GM18858 (cell line): ENCODE measurements around the gene C6orf47.
"Not testable (repeated sequence)": the region's sequence is repeated elsewhere in the genome, so short reads cannot be mapped to it uniquely, and the experiment has no call there.

ENCODE experiments used
- ATAC-seq: cut with Tn5 transposase; IDR thresholded peaks from one replicate; pipeline ENCODE4 v1.9.1; 2021; ENCODE audit not compliant: unreplicated experiment

Gene C6orf47, protein sequence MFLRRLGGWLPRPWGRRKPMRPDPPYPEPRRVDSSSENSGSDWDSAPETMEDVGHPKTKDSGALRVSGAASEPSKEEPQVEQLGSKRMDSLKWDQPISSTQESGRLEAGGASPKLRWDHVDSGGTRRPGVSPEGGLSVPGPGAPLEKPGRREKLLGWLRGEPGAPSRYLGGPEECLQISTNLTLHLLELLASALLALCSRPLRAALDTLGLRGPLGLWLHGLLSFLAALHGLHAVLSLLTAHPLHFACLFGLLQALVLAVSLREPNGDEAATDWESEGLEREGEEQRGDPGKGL

GRCh38 chr6:31660381-31661261 is at the start of gene C6orf47:
Gene C6orf47 (minus strand): TSS chr6:31660778. CDS start chr6:31659947, 831 bp downstream.
- no peak for ATAC-seq

DNA sequence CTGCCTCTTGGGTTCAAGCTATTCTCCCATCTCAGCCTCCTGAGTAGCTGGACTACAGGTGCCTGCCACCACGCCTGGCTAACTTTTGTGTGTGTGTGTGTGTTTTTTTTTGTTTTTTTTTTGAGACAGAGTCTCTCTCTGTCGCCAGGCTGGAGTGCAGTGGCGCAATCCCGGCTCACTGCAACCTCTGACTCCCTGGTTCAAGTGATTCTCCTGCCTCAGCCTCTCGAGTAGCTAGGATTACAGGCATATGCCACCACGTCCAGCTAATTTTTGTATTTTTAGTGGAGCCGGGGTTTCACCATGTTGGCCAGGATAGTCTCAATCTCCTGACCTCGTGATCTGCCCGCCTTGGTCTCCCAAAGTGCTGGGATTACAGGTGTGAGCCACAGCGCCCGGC is 48.6 kb upstream of the C6orf47 start:
- ATAC-seq = not testable (repeated sequence)

GRCh38 chr6:31708224-31708623 is 47.6 kb upstream of the C6orf47 start:
- no peak for ATAC-seq

GRCh38 chr6:31707701-31708100 is 47.1 kb upstream of the C6orf47 start:
- ATAC-seq = no peak

GRCh38 chr6:31706599-31706998 is 46.0 kb upstream of the C6orf47 start, which contains the start of gene LY6G6F:
Gene LY6G6F (plus strand): TSS chr6:31706866. CDS start chr6:31706907, 41 bp downstream.
- no peak for ATAC-seq

DNA sequence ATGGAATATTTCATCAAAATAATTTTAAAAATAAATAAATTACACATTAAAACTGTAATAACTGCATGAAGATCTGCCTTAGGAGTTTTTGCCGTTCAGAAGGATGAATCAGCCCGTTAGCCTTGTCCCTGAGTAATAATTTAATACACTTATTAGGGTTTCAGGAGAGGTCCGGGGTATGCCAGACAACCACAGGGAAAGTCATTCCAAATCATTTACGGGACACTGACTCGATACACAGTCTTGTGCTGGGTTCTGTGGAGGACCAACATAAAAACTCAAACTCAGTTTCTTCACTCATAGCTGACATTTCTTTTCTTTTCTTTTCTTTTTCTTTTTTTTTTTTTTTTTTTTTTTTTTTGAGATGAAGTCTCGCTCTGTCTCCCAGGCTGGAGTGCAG is 45.4 kb upstream of the C6orf47 start:
- ATAC-seq = no peak

GRCh38 chr6:31702819-31703716 is 42.5 kb upstream of the C6orf47 start, which contains the start of gene ABHD16A:
Gene ABHD16A (minus strand): TSS chr6:31703324. CDS start chr6:31703281, 43 bp downstream.
- no peak for ATAC-seq

DNA sequence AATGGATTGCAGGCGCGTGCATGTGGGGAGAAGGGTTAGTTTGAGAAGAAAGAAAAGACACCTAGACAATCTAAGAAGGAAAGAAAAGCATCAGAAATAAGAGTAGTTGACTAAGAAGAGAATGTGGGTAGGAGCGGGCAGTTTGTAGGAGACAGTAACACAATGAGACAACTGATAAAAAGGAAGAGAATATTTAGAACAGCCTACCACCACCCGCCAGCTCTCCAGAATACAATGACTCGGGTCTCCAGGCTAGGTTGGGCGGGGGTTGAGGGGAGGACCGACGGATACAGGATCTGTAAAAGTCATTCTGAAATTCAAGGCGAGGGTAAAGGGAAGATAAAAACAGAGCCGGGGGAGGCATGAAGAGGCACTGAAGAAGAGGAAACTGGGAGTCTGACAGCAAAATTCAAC is 41.8 kb upstream of the C6orf47 start:
- no peak for ATAC-seq

GRCh38 chr6:31701666-31702404 is 41.3 kb upstream of the C6orf47 start:
- no peak for ATAC-seq

GRCh38 chr6:31700740-31701401 is 40.3 kb upstream of the C6orf47 start:
- ATAC-seq = no peak

DNA sequence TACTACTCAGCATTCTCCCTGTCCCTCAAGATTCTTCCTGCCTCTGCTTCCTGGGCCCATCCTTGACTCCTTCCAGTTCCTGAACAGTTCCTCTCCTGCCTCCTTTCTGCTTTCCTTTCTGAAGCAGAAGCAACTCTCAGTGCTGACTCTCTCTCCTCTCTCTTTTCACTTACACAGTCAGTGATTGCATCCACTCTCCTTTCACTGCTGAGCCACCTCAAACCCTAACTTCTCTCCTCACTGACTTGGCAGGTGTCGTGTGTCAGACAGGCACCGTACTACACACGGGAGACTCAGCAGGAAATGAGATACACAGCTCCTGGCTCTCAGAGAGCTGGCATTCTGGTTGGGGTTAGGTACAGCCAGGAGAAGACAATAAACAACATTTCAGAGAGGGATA is 37.0 kb upstream of the C6orf47 start:
- ATAC-seq = no peak

DNA sequence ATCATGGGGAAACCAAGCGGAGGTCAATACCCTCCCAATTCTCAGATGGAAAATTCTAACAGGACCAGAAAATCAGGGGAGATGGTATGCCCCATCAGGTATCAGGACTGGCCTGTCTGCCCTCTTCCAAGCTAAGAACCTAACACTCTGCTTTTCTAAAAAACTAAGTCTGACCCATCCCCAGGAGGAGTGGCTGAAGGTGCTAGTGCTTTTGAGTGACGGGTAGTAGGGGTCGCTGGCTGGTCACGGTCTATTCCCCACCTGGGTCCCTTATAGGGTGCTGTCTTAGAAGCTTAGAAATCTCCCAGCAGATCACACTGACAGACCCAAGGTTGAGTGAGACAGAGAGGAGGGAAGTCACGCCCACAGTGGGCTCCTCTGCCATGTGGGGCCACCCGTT is 33.0 kb upstream of the C6orf47 start:
- no peak for ATAC-seq

DNA sequence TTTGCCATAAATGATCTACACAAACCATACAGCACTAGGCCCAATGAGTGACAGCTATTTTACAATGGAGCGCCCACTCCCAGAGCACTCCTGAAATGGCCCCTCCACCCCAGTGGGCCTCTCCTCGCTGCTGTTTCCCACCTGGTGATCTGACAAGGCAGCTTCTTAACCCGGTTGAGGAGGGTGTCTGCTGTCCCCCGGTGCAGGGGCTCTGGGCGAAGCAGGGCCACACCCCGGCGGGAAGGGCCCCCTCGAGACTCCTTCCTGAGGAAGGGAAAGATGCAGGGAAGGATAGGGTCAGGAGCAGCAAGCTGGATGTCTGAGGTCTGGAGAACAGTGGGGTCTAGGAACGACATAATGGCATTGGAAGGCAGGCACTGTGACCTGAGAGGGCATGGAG is 32.3 kb upstream of the C6orf47 start:
- no peak for ATAC-seq

GRCh38 chr6:31692353-31692752 is 31.8 kb upstream of the C6orf47 start:
- no peak for ATAC-seq

DNA sequence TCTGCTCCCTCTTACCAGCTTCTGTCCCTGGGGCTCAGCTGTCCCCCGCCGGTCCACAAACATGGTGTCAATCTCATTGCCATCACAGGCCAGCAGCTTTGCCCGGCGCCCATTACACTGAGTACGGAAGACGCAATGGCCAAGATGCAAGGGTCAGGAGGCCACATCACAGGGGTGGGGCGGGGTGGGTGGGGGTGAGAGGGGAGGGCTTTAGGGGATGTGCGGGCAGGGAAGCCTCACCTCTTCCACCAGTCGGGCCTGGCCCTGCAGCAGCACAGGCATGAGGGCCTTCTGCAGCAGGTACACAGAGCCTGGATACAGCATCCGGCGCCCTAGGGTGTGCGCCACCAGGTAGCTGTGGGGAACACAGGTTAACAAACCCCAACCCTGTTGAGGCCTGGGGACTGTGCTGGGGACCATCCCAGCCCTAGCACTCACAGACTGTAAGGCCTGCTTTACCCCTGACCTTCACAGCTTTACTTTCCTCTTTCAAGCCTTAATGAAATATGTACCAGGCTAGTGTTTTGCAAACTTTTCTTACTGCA is 31.1 kb upstream of the C6orf47 start:
- ATAC-seq = no peak

- no peak for ATAC-seq
Measured at GRCh38 chr6:31691078-31691463, 30.5 kb upstream of the C6orf47 start.

DNA sequence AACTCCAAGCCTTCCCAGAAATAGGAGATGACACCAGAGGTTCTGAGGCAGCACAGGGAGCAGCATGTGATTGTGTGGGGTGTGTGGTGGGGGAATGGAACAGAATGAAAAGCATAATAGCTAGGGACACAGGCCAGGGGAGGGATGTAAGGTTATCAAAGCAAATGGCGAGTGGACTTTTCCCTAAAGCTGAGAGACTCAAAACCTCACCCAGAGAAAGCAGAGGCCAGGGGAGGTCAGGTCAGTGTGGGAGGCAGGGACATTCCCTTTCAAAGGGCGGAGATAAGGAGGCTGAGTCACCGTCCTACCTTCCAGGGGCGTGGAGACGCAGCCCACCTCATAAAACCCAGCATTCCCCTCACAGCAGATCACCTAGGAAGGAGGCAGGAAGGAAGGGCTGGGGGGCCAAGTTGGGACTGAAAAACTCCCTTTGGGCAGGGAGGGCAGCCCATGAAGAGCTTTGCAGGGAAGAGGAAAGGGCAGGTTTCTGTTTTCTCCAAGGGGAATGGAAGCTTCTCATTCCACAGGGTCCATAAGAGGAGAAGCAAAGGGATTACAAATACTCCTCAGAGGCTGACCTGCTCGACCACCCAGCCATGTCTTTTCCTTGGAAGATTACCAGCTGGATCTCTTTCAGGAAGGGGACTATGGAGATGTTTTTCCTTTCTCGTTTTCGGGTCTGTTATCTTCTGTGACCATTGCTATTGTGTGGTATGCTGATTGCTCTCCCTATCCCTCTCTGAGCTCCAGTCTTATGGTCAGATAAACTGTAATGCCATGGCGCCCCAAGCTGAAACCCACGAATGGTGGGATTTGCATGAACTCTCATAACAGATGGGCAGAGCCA is 29.9 kb upstream of the C6orf47 start:
- no peak for ATAC-seq

DNA sequence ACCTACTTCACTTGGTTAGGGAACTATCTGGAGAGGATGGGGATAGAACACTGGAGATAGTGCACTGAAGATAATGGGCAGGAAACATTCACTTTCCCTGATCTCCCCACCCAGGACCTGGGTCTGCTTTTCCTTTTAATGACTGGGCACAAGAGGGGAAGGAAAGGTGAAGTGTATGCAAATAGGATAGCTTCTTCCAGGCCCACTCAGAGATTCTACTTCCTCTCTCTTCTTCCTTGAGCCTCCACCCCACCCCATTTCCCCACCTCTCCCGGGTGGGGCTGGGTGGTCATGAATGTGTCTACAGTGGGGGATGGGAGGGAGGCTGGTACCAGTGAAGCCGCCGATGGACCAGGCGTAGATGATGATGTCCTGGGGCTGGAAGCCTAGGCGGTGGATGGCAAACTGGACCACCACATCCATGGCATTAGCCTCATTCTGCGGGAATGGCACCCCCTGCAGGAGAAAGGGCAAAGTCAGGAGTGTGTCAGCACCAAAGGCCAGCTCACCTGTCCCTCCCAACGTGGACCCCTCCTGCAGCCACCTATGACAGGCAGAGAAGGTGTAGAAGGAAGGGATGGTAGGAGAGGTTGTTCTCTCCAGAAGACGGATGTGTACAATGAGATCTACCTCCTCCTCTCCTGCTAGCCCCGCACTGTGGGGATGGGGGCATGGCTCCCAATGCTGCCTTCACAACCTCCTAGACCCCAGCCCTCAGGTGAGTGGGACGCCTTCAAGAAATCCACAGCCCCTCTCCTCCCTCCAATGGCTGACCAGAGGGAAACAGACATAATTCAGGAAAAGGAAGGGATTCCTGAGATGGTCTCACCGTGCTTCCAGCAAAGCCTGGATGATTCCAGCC is 28.9 kb upstream of the C6orf47 start:
- no peak for ATAC-seq
